ENCODE data around the gene C11orf54.
"Not testable (repeated sequence)": the region's sequence is repeated elsewhere in the genome, so short reads cannot be mapped to it uniquely, and the experiment has no call there.

DNA sequence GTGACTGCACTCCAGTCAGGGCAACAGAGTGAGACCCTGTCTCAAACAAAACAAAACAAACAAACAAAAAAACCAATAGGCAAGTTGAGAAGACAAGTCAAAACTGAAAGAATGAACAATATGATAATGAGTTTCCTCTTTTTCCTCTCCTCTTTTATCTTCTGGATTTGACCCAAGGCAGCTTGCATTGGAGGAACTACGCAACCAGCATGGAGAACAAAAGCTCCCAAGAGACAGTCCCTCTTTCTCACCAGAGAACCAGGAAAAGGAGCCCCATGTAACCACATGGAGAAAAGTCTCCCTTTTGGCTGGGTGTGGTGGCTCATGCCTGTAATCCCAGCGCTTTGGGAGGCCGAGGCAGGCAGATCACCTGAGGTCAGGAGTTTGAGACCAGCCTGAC lies 33.1 kb downstream of the C11orf54 start:
- not testable (repeated sequence) for TF ChIP-seq CTCF (IDR thresholded peaks at IDR 0.05; ENCODE audit: borderline replicate concordance, extremely low read depth, low read length, poor library complexity, severe bottlenecking); EZH2 (IDR thresholded peaks at IDR 0.05; ENCODE audit: borderline replicate concordance, low read depth, low read length, severe bottlenecking)

Data from DND-41 (cell line).